Activated CD4-positive, alpha-beta T cell treated with anti-CD3 and anti-CD28 coated beads, Interleukin-2, amount 10 ng/mL, durations not matched to agents 24 days and 14 days (primary cell): ENCODE data around the gene PCNA. TPM values are rescaled to one million over a fixed set of nuclear protein-coding genes. Genes with fewer than 3 reads are reported as not detected.

Source experiments
- DNase-seq: peaks from one replicate; pipeline ENCODE4 v3.0.0; 2022
- H3K27ac Mint-ChIP-seq: one replicate; pipeline ENCODE4 v1.8.0; 2022; ENCODE audit warnings: mild to moderate bottlenecking, mixed read lengths
- H3K27me3 Mint-ChIP-seq: one replicate; pipeline ENCODE4 v1.8.0; 2022; ENCODE audit warnings: mixed read lengths
- H3K36me3 Mint-ChIP-seq: one replicate; pipeline ENCODE4 v1.8.0; 2022; ENCODE audit warnings: low read depth, mild to moderate bottlenecking, mixed read lengths
- H3K4me1 Mint-ChIP-seq: one replicate; pipeline ENCODE4 v1.8.0; 2021; ENCODE audit warnings: mixed read lengths
- H3K4me3 Mint-ChIP-seq: one replicate; pipeline ENCODE4 v1.8.0; 2022; ENCODE audit warnings: mild to moderate bottlenecking, moderate library complexity, mixed read lengths
- H3K9me3 Mint-ChIP-seq: one replicate; pipeline ENCODE4 v1.8.0; 2021; ENCODE audit warnings: mixed read lengths
- intact Hi-C: fragments of 100-400 bp; cut with micrococcal nuclease; formaldehyde crosslinking; loops from one replicate; pipeline ENCODE4 v1.15.1; 2023
- total RNA-seq: library from RNA; stranded (reverse); gene quantifications from 2 replicates; pipeline ENCODE4 v1.2.3, GENCODE V29; 2022

Gene PCNA
- total RNA-seq, 1 donor from 2014 or later, result 532 TPM

DNA sequence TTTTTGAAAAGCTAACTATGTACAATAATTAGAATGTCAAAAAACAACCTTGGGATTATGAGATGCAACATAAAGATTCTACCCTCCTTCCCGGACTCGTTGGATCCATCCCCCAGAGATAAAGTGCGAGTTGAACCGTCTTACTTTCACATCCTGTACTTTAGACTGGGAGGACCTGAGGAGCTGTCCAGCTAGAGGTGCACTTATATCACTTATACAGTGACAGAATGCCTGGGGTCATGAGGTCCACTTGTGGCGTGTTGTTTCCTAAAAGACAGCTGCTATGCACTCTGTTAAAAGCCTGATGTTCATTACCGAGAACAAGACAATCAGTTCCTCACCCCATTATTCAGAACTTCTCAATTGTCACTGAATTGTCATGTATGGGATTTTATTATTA is 9.1 kb upstream of the PCNA start:
- Mint-ChIP-seq H3K27me3 (no peaks in the 10 kb centered on the region), H3K9me3 (no peaks in the 10 kb centered on the region), H3K4me3 (peak overlapping the region; percentile 95), H3K27ac (peak overlapping the region; percentile 98), H3K4me1 (peaks cover 36% of the 10 kb centered on the region), H3K36me3 (peaks cover 12% of the 10 kb centered on the region)
- intact Hi-C loops, result loop anchor here (5.0 to 10.0 kb wide), 3 partner anchors 226 to 716 kb away; no protein-coding TSS in a partner anchor
- DNase-seq, result no peak

- H3K27me3 Mint-ChIP-seq, result no peaks in the 10 kb centered on the region
- peak; percentile 60 for DNase-seq
- H3K4me3 Mint-ChIP-seq, result peak overlapping the region; percentile 95
- intact Hi-C loops, result loop anchor here (1.0 to 10.0 kb wide), 4 partner anchors 9 to 717 kb away; partner anchors contain the start of gene PCNA
- H3K36me3 Mint-ChIP-seq, result peaks cover 15% of the 10 kb centered on the region
- peak overlapping the region; percentile 98 for H3K27ac Mint-ChIP-seq
- H3K4me1 Mint-ChIP-seq, result peaks cover 38% of the 10 kb centered on the region
- H3K9me3 Mint-ChIP-seq, result no peaks in the 10 kb centered on the region
These were observed 8.2 kb upstream of the PCNA start for GRCh38 chr20:5127859-5128424.

DNA sequence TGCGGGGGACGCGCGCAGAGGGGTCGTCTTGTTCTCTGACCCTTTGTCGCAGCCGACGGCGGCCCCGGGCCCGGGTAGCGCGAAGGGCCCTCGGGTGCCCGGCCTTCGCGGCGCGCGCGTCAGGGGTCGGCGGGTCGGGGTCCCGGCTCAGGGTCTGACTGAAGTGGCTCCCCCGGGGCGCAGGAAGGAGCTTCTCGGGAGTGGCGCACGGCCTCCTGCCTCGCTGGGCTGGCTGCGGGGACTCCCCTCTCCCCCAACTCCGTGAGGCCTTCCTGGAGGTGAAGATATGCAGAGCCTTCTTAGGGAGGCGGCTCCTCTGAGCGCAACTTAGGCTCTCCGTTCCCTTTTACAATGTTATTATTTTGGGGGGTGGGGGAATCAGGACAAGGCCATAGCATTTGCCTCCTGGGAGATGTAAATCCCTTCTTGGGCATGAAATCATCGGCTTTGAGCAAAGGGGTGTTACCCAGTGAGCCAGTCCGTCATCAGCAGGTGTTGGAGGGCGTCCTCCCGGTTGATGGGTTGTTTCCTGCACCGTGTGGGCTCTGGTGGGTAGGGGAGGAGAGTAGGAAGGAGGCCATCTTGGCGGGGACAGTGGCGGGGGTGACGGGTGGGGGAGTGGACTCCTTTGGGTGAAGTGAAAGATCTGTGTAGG is 7.6 kb upstream of the PCNA start:
- peaks cover 17% of the 10 kb centered on the region for H3K36me3 Mint-ChIP-seq
- H3K4me1 Mint-ChIP-seq, result peaks cover 44% of the 10 kb centered on the region
- H3K27ac Mint-ChIP-seq, result peak overlapping the region; percentile 98
- no peaks in the 10 kb centered on the region for H3K9me3 Mint-ChIP-seq
- peak; percentile 92 for DNase-seq
- H3K27me3 Mint-ChIP-seq, result no peaks in the 10 kb centered on the region
- peak overlapping the region; percentile 95 for H3K4me3 Mint-ChIP-seq
- intact Hi-C loops, result loop anchor here (1.0 to 10.0 kb wide), 4 partner anchors 8 to 717 kb away; partner anchors contain the start of gene PCNA

DNA sequence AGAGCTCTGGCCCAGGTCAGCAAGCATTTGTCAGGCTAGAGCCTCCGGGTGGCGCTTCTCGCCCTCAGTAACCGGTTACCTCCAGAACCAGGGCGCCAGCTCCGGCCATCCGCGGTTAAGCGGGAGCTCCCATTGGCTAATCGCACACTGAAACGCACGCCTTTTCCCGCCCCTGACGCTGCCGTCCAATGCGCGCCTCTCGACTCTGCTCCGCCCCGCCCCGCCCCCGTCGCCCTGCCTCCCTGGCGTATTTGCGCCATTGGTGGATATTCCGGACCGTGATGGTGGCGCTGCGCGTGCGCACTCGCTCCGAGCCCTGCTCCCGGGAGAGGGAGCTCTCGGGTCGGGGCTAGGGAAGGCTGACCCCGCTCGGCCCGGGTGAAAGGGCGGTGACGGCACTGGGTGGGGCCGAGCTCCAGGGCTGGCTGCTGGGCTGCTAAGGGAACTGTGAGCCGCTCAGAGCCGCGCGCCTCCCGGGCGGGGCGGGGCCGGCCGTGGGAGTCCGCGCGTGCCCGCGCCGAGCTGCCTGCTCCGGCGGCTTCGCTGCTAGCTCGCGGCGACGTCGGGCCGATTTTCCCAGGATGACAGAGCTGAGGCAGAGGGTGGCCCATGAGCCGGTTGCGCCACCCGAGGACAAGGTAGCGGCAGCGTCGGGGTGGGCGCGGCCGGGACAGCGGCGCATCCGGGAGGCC is 6.9 kb upstream of the PCNA start, which contains the start of gene CDS2:
CDS2 (plus strand) TSS at position 497 of the 692 bp plus-strand sequence; CDS start at position 582, 85 bp downstream.
- Mint-ChIP-seq H3K4me3 (peak within 1 kb of the TSS; percentile 95), H3K27ac (peak within 1 kb of the TSS; percentile 98)
- intact Hi-C loops, result loop anchor here (1.0 to 10.0 kb wide), 6 partner anchors 7 to 718 kb away; partner anchors contain the start of gene PCNA

GRCh38 chr20:5122873-5123260 is 3.1 kb upstream of the PCNA start:
- Mint-ChIP-seq H3K27me3 (no peaks in the 10 kb centered on the region), H3K4me1 (peaks cover 51% of the 10 kb centered on the region), H3K27ac (no peak overlapping the region), H3K4me3 (no peak overlapping the region), H3K36me3 (peaks cover 25% of the 10 kb centered on the region), H3K9me3 (no peaks in the 10 kb centered on the region)
- DNase-seq, result no peak
- intact Hi-C loops, result loop anchor here (10.0 kb wide), 2 partner anchors 232 to 722 kb away; no protein-coding TSS in a partner anchor

More for the DNA sequence above, 6.9 kb upstream of the PCNA start, which contains the start of gene CDS2:
- DNase-seq, result peak; percentile 100
- no peaks in the 10 kb centered on the region for H3K9me3 Mint-ChIP-seq
- H3K27me3 Mint-ChIP-seq, result no peaks in the 10 kb centered on the region
- peaks cover 46% of the 10 kb centered on the region for H3K4me1 Mint-ChIP-seq
- peaks cover 19% of the 10 kb centered on the region for H3K36me3 Mint-ChIP-seq

GRCh38 chr20:5120185-5120476 is 373 bp upstream of the PCNA start:
- Mint-ChIP-seq H3K36me3 (peaks cover 43% of the 10 kb centered on the region), H3K4me1 (peaks cover 58% of the 10 kb centered on the region), H3K27me3 (no peaks in the 10 kb centered on the region), H3K27ac (peak overlapping the region; percentile 98), H3K9me3 (no peaks in the 10 kb centered on the region), H3K4me3 (peak overlapping the region; percentile 96)
- intact Hi-C loops, result loop anchor here (10.0 kb wide), 2 partner anchors 235 to 725 kb away; no protein-coding TSS in a partner anchor
- no peak for DNase-seq

DNA sequence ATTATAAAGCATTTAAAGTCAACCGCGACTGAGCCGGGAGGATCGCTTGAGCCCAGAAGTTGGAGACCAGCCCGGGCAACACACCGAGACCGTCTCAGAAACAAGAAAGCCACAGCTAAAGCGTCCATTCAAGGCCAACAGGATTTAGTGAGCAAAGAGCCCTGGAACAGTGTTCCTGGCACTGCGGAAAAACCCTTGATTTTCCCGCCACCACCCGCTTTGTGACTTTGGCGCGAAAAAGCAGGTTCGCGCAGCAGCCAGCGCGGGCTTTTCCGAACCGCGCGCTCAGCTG is 669 bp downstream of the PCNA start:
- Mint-ChIP-seq H3K4me1 (peaks cover 57% of the 10 kb centered on the region), H3K27ac (peak overlapping the region; percentile 98), H3K36me3 (peaks cover 53% of the 10 kb centered on the region), H3K4me3 (peak overlapping the region; percentile 96), H3K27me3 (no peaks in the 10 kb centered on the region), H3K9me3 (no peaks in the 10 kb centered on the region)
- intact Hi-C loops, result loop anchor here (1.0 kb wide), 1 partner anchor 8 kb away; the partner anchor contains the start of gene CDS2
- DNase-seq, result no peak

DNA sequence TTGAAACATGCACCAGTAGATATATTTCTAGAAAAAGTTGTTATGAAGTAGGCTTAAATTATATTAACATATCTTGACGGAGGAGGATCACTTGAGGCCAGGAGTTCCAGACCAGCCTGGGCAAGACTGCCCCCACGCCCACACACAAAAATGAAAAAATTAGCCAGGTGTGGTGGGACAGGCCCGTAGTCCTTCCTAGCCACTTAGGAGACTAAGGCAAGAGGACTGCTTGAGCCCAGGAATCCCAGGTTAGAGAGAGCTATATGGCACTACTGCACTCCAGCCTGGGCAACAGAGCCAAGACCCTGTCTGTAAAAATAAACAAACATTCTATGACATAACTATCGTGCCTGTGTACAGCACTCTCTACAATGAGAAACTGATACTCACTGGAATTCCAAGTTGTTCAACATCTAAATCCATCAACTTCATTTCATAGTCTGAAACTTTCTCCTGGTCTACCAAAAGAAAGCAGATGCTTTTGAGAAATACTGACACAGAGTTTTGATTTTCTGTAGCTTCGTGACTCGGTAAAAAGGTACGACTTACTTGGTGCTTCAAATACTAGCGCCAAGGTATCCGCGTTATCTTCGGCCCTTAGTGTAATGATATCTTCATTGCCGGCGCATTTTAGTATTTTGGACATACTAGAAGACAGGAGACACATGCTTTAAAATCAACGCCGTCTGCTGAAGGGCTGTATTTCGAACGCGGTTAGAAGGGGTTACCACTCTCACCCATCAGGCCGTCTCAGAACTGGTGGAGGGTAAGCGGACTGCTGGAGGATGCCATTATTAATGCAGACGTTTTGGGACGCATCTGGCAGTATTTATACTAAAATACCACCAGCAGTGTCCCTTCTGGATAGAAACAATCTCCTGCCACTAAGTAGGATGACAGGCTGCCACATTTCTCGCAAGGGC is 1.3 kb downstream of the PCNA start:
- H3K27ac Mint-ChIP-seq, result peak overlapping the region; percentile 98
- H3K4me1 Mint-ChIP-seq, result peaks cover 61% of the 10 kb centered on the region
- intact Hi-C loops, result loop anchor here (1.0 kb wide), 1 partner anchor 9 kb away; the partner anchor contains the start of gene CDS2
- peak; percentile 66 for DNase-seq
- peak overlapping the region; percentile 96 for H3K4me3 Mint-ChIP-seq
- no peaks in the 10 kb centered on the region for H3K27me3 Mint-ChIP-seq
- H3K9me3 Mint-ChIP-seq, result no peaks in the 10 kb centered on the region
- H3K36me3 Mint-ChIP-seq, result peaks cover 56% of the 10 kb centered on the region

- peak overlapping the region; percentile 96 for H3K4me3 Mint-ChIP-seq
These were observed 2.9 kb downstream of the PCNA start for GRCh38 chr20:5116875-5117274.

DNA sequence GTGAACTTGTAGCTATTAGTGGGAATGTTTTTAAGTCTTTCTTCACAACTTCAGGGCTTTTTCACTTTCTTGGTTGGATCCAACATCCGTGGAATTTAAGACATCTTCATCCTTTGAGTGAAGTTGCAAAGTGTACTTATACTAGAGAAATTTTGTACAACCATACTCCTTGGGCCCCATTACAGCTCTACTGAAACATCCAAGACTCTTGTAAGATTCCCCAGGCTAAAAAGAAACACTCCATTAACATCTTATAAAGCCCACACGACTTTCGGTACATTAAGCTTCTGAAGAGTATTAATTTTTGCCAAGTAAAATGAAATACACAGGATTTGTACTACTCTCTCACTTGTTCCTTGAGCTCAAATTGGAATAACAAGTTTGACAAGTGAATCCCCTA is 5.4 kb downstream of the PCNA start:
- no peaks in the 10 kb centered on the region for H3K9me3 Mint-ChIP-seq
- H3K4me3 Mint-ChIP-seq, result peak overlapping the region; percentile 95
- H3K36me3 Mint-ChIP-seq, result peaks cover 67% of the 10 kb centered on the region
- peak overlapping the region; percentile 93 for H3K27ac Mint-ChIP-seq
- no peaks in the 10 kb centered on the region for H3K27me3 Mint-ChIP-seq
- H3K4me1 Mint-ChIP-seq, result peaks cover 35% of the 10 kb centered on the region
- no peak for DNase-seq
- intact Hi-C loops, result no loop called here

More at GRCh38 chr20:5116875-5117274, 2.9 kb downstream of the PCNA start:
- no peaks in the 10 kb centered on the region for H3K27me3 Mint-ChIP-seq
- no peaks in the 10 kb centered on the region for H3K9me3 Mint-ChIP-seq
- H3K36me3 Mint-ChIP-seq, result peaks cover 59% of the 10 kb centered on the region
- H3K27ac Mint-ChIP-seq, result peak overlapping the region; percentile 98
- DNase-seq, result no peak
- H3K4me1 Mint-ChIP-seq, result peaks cover 53% of the 10 kb centered on the region
- intact Hi-C loops, result no loop called here

DNA sequence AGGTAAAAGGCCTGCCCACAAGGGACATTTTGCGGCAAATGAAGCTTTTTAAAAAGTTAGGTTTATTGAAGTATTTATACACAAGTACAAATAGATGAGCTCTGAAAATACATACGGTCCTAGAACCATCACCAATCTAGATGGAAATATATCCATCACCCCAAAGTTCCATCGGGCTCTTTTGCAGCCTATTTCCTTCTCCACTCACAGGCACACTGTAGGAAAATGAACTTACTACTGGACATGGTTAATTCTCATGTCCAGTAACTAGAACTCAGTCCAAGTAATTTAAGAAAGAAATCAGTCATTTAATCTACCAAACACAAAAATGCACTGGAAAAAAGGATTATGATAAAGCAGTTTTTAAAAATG is 6.2 kb downstream of the PCNA start:
- Mint-ChIP-seq H3K36me3 (peaks cover 68% of the 10 kb centered on the region), H3K4me3 (peak overlapping the region; percentile 95), H3K27ac (peak overlapping the region; percentile 93), H3K27me3 (no peaks in the 10 kb centered on the region), H3K9me3 (no peaks in the 10 kb centered on the region), H3K4me1 (peaks cover 35% of the 10 kb centered on the region)
- intact Hi-C loops, result no loop called here
- no peak for DNase-seq

GRCh38 chr20:5109276-5109675 is 10.5 kb downstream of the PCNA start:
- Mint-ChIP-seq H3K27me3 (no peaks in the 10 kb centered on the region), H3K9me3 (no peaks in the 10 kb centered on the region), H3K4me1 (peaks cover 7% of the 10 kb centered on the region), H3K36me3 (peaks cover 45% of the 10 kb centered on the region), H3K27ac (no peak overlapping the region), H3K4me3 (no peak overlapping the region)
- intact Hi-C loops, result no loop called here
- no peak for DNase-seq

DNA sequence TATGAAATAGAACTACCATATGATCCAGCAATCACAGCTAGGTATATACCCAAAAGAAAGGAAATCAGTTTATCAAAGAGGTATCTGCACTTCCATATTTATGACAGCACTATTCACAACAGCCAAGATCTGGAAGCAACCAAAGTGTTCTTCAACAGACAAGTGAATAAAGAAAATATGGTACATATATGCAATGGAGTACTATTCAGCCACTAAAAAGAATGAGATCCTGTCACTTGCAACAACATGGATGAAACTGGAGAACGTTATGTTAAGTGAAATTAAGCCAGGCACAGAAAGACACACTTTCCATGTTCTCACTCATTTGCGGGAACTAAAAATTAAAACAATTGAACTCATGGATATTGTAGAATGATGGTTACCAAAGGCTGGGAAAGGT is 15.3 kb downstream of the PCNA start:
- Mint-ChIP-seq H3K4me1 (peaks cover 6% of the 10 kb centered on the region), H3K27ac (no peak overlapping the region), H3K9me3 (no peaks in the 10 kb centered on the region), H3K36me3 (peaks cover 52% of the 10 kb centered on the region), H3K4me3 (no peak overlapping the region), H3K27me3 (no peaks in the 10 kb centered on the region)
- intact Hi-C loops, result loop anchor here (5.0 kb wide), 1 partner anchor 102 kb away; the partner anchor contains the start of gene SLC23A2
- DNase-seq, result no peak
